ENCODE measurements around the gene SFT2D2.
"Not testable (repeated sequence)": the region's sequence is repeated elsewhere in the genome, so short reads cannot be mapped to it uniquely, and the experiment has no call there.

SFT2D2 gene

GRCh38 chr1:168225476-168226190 lies at the start of gene SFT2D2:
SFT2D2 (plus strand) TSS chr1:168226004; CDS start chr1:168226080, 76 bp downstream.
- DNase-seq (ENCODE audit: low read depth in 1 of 2, low spot score in 1 of 2), result peak; percentile 58 to 74

GRCh38 chr1:168178227-168178637 lies 47.6 kb upstream of the SFT2D2 start:
- DNase-seq (ENCODE audit: low read depth in 1 of 2, low spot score in 1 of 2), result no peak

- peak; percentile 89 to 93 for DNase-seq (ENCODE audit: low read depth in 1 of 2, low spot score in 1 of 2)
These were observed 47.0 kb upstream of the SFT2D2 start, which contains the start of gene TIPRL for GRCh38 chr1:168178638-168179437. TIPRL (plus strand) TSS chr1:168178962; CDS start chr1:168179078, 116 bp downstream.

DNA sequence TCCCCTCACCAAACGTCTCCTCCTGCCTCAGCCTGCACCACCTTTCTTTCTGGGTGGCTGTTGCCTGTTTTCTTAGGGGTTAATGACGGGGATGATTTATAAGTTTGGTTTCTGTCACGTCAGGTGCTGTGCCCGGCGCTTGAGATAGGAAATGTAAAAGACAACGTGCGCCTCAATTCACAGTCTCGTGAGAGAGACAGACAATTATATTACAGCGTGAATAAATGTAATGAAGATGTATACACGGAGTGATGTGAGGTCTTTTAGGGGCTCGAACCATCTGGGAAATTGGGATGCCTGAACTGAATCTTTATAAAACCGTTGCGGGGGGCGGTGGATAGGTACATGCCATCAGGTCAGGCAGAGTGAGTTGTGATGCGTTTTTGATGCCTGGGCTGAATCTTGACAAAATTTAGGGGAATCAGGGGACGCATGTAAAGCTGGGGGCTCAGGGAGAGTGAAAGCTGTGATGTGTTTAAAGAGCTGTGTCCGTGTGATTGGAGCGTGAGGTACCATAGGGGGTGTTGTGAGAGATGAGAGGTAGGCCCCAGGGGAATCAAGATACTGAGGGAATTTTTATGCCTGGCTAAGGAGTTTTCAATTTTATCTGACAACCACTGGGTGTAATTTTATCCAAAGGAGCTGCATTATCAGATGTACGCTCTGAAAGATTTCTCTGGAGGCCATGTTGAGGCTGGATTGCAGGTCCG lies 46.2 kb upstream of the SFT2D2 start:
- no peak for DNase-seq (ENCODE audit: low read depth in 1 of 2, low spot score in 1 of 2)

DNA sequence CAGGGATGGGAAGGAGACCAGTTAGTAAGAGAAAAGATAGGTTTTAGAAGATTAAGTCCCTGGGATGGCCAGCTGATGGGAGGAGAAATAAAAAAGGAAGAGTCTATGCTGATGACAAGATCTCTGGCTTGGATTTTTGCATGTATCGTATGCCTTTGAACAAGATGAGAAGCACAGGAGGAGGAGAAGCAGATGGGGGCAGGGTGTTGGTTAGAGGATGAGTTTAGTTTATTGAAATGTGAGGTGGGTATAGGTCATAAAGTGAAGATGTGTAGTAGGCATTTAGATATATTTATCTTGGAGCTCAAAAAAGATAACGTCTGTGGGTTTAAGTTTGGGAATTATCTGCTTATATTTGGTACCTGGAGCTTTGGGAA lies 45.7 kb upstream of the SFT2D2 start:
- no peak for DNase-seq (ENCODE audit: low read depth in 1 of 2, low spot score in 1 of 2)

- not testable (repeated sequence) for DNase-seq (ENCODE audit: low read depth in 1 of 2, low spot score in 1 of 2)
These were observed 44.6 kb upstream of the SFT2D2 start for GRCh38 chr1:168181063-168181720.

DNA sequence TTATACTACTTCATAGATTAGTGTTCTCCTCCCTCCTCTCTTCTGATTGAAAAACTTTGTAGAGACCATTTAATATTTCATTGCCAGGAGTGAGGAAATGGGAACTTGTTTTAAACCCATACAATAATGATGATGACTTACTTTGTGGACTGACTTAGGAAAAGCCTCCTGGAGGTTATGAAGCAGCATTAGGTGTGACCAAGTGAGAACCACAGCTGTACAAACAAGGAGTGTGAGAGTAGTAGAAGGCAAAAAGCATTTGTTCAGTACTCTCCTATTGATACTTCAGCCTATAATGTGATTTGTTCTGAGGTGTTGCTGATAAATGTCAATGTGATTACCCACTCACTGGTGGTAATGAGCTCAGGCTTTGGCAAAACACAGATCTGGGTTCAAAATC lies 38.6 kb upstream of the SFT2D2 start:
- DNase-seq (ENCODE audit: low read depth in 1 of 2, low spot score in 1 of 2), result no peak

GRCh38 chr1:168190403-168190802 lies 35.4 kb upstream of the SFT2D2 start:
- no peak for DNase-seq (ENCODE audit: low read depth in 1 of 2, low spot score in 1 of 2)

DNA sequence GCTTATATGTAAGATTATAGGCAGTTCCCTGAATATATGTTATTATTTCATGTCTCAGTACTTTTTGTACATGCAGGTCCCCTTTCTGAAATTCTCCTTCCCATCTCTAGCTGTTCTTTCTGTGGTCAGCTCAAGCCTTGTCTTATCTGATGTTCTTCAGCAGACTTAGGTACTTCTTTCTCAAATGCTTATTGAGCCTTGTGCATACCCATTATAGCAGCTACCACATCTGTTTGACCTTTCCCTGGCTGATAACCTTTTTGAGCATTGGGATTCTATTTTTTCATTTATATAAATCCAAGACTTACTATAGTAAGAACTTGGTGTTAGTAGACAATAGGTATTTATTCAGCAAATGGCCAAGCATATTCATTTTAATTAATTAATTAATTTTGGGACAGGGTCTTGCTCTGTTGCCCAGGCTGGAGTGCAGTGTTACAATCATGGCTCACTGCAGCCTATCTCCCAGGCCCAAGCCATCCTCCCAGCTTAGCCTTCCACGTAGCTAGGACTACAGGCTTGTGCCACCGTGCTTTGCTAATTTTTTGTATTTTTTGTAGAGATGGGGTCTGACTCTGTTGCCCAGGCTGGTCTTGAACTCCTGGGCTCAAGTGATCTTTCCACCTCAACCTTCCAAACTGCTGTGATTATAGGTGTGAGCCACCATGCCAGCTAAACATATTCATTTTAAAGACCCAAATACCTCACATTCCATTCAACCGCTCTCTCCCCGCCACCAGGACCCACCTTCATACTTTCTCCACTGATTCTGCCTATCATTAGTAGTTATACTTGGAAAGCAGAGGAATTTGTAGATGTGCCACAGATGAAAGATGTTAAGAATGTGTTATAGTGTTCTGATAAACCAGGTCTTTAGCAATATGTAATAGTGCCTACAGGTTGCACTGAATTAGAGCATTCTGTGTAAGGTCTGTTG lies 30.3 kb upstream of the SFT2D2 start:
- DNase-seq (ENCODE audit: low read depth in 1 of 2, low spot score in 1 of 2), result no peak

DNA sequence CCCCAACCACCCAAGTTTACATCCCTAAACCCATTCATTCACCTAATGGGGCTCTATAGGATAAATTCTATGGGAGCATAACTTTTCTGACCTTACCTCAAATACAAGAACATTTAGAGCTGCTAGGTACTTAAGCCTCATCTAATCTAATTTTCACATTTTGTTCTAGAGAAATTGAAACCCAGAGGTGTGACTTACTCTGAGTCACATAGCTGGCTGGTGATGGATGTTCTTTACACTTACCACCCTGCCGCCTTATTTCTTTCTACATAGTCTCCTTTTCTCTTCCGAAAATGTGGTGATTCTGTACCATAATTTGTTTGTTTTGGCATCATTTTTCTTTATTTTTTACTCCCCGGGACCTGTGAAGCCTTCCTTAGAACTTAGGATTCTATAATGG lies 26.7 kb upstream of the SFT2D2 start:
- DNase-seq (ENCODE audit: low read depth in 1 of 2, low spot score in 1 of 2), result no peak

- no peak for DNase-seq (ENCODE audit: low read depth in 1 of 2, low spot score in 1 of 2)
These were observed 22.7 kb upstream of the SFT2D2 start for GRCh38 chr1:168202941-168203654.

GRCh38 chr1:168206111-168206510 lies 19.7 kb upstream of the SFT2D2 start:
- DNase-seq (ENCODE audit: low read depth in 1 of 2, low spot score in 1 of 2), result no peak

DNA sequence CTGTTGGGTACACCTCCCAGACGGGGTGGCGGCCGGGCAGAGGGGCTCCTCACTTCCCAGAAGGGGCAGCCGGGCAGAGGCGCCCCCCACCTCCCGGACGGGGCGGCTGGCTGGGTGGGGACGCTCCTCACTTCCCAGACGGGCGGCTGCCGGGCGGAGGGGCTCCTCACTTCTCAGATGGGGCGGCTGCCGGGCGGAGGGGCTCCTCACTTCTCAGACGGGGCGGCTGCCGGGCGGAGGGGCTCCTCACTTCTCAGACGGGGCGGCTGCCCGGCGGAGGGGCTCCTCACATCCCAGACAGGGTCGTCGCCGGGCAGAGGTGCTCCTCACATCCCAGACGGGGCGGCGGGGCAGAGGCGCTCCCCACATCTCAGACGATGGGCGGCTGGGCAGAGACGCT lies 18.1 kb upstream of the SFT2D2 start:
- not testable (repeated sequence) for DNase-seq (ENCODE audit: low read depth in 1 of 2, low spot score in 1 of 2)

DNA sequence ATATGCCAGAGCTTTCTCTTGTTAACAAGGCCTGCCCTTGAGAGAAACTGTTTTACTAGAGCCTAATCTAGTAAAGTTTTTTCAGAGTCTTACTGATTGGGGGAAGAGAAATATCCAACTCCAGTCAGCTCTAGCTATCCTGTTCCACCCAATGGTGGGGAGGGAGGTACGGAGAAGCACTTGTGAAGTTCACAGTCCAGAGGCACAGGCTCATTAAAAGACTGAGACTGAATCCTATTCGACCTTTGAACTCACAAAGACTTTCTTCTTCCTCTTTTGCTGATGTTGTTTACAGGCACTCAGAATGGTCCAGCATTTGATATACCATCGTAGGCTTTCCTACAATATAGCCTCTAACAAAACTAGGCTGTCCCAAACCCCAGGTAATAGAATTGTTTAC lies 15.5 kb upstream of the SFT2D2 start:
- DNase-seq (ENCODE audit: low read depth in 1 of 2, low spot score in 1 of 2), result no peak

DNA sequence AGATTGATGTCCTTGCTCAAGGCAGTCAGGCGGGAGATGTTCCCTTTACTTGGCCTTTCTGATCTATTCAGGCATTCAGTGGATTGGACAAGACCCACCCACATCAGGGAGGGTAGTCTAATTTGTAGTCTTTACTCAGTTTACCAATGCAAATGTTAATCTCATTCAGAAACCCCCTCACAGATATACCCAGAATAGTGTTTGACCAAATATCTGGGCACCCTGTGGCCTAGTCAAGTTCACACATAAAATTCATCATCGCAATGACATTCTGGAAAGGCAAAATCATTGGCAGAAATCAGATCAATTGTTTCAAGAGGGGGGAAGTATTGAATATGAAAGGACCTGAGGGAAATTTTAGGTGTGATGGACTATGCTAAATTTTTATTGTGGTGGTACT lies 12.5 kb upstream of the SFT2D2 start:
- no peak for DNase-seq (ENCODE audit: low read depth in 1 of 2, low spot score in 1 of 2)

DNA sequence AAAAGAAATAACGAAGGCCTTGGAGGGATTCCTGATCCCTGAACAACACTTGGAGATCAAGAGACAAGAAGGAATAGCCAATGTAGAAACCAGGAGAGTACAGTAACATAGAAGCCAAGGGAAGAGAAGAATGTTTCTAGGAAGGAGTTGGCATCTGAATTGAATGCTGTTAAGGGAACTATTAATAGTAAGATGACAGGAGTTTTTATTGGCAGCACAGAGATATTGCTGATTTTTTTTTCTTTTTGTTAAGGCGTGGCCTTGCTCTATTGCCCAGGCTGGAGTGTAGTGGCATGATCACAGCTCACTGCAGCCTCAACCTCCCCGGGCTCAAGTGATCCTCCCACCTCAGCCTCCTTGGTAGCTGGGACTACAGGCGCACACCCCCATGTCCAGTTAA lies 9.6 kb upstream of the SFT2D2 start:
- DNase-seq (ENCODE audit: low read depth in 1 of 2, low spot score in 1 of 2), result no peak

DNA sequence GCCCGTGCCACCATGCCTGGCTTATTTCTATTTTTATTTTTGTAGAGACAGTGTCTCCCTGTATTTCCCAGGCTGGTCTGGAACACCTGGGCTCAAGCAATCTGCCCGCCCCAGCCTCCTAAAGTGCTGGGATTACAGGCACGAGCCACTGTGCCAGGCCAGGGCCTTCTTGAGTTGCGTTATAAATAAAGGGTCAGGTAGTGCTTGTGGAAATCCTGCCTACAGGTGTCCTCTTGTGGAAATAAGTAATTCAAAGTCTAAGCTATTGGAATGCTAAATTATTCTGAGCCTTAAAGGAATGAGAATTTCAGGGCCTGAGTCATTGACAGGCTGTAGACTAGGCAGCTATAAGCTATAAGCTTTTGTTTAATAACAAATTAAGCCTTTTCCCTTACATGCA lies 8.1 kb upstream of the SFT2D2 start:
- no peak for DNase-seq (ENCODE audit: low read depth in 1 of 2, low spot score in 1 of 2)

DNA sequence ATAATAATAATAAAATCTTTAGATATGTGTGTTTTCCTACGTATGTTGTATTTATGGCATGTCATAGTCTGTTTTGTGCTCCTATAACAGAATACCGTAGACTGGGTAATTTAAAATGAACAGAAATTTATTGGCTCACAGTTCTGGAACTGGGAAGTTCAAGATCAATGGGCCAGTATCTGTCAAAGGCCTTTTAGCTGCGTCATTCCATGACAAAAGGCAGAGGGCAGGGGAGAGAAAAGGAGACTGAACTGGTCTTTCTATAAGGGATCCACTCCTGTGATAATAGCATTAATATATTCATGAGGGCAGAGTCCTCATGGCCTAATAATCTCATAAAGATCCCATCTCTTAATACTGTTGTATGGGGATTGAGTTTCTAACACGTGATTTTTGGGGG lies 7.1 kb upstream of the SFT2D2 start:
- DNase-seq (ENCODE audit: low read depth in 1 of 2, low spot score in 1 of 2), result no peak

GRCh38 chr1:168220470-168220871 lies 5.3 kb upstream of the SFT2D2 start:
- DNase-seq (ENCODE audit: low read depth in 1 of 2, low spot score in 1 of 2), result no peak

- no peak for DNase-seq (ENCODE audit: low read depth in 1 of 2, low spot score in 1 of 2)
These were observed 4.5 kb upstream of the SFT2D2 start for GRCh38 chr1:168221275-168221674.

Data from stimulated activated CD4-positive, alpha-beta T cell treated with anti-CD3 and anti-CD28 coated beads, Interleukin-15, amount 100 ng/mL, for 1 hour (primary cell).